ENCODE results near the gene RNF168. TPM values are rescaled to one million over a fixed set of nuclear protein-coding genes. Genes with fewer than 3 reads are reported as not detected.
"Not testable (repeated sequence)": the region's sequence is repeated elsewhere in the genome, so short reads cannot be mapped to it uniquely, and the experiment has no call there.

Gene RNF168
- total and polyA plus RNA-seq, 8 donors = 3.2 to 10.8 (median 6.5) TPM

- no peak within 1 kb of the TSS for H3K4me3 ChIP-seq
- 82 to 87% methylated on average over 10 of the region's 10 CpGs for WGBS, 2 donors
- no peak for FAIRE-seq
Measured at GRCh38 chr3:196514913-196515621, 11.5 kb upstream of the RNF168 start, which contains the start of gene SMCO1. Gene SMCO1, minus strand, starts transcription at chr3:196515346. Its CDS starts 137 bp downstream, at chr3:196515209.

GRCh38 chr3:196514350-196514716 lies 10.8 kb upstream of the RNF168 start:
- TF ChIP-seq CTCF (IDR thresholded peaks at IDR 0.05) = no peak
- Histone ChIP-seq H3K27ac (no peak overlapping the region), H3K36me3 (no peaks in the 10 kb centered on the region), H3K4me1 (no peaks in the 10 kb centered on the region), H3K27me3 (no peaks in the 10 kb centered on the region), H3K4me3 (no peak overlapping the region), H3K9me3 (no peaks in the 10 kb centered on the region)
- DNase-seq (no peak), ATAC-seq (no peak), FAIRE-seq (no peak)
- 93 to 98% methylated on average over 1 of the region's 1 CpG for WGBS, 2 donors
- intact Hi-C loops (cut with DNase I) = no loop called here

More at GRCh38 chr3:196514913-196515621, 11.5 kb upstream of the RNF168 start, which contains the start of gene SMCO1:
- ATAC-seq = no peak
- intact Hi-C loops (cut with DNase I) = no loop called here
- no peaks in the 10 kb centered on the region for H3K27me3 ChIP-seq
- no peak for TF ChIP-seq CTCF (IDR thresholded peaks at IDR 0.05)
- H3K9me3 ChIP-seq = no peaks in the 10 kb centered on the region
- no peaks in the 10 kb centered on the region for H3K36me3 ChIP-seq
- DNase-seq = no peak
- no peaks in the 10 kb centered on the region for H3K4me1 ChIP-seq
- H3K27ac ChIP-seq = no peak within 1 kb of the TSS

- Histone ChIP-seq H3K9me3 (no peaks in the 10 kb centered on the region), H3K27ac (no peak overlapping the region), H3K4me1 (no peaks in the 10 kb centered on the region), H3K4me3 (no peak overlapping the region), H3K36me3 (no peaks in the 10 kb centered on the region), H3K27me3 (no peaks in the 10 kb centered on the region)
- intact Hi-C loops (cut with DNase I) = no loop called here
- FAIRE-seq = no peak
- DNase-seq = no peak
- 71 to 83% methylated on average over 8 of the region's 8 CpGs for WGBS, 2 donors
- no peak for TF ChIP-seq CTCF (IDR thresholded peaks at IDR 0.05)
- ATAC-seq = no peak
Measured at GRCh38 chr3:196513697-196514349, 10.3 kb upstream of the RNF168 start.

GRCh38 chr3:196511646-196512425 lies 8.3 kb upstream of the RNF168 start:
- intact Hi-C loops (cut with DNase I); H3K36me3 ChIP-seq; H3K4me1 ChIP-seq; ATAC-seq; H3K4me3 ChIP-seq; H3K27ac ChIP-seq; FAIRE-seq; DNase-seq; H3K27me3 ChIP-seq; H3K9me3 ChIP-seq: not testable (repeated sequence)
- WGBS, 2 donors = 91 to 96% methylated on average over 13 to 14 of the region's 15 CpGs

- intact Hi-C loops (cut with DNase I); H3K36me3 ChIP-seq; ATAC-seq; H3K4me3 ChIP-seq; DNase-seq; H3K9me3 ChIP-seq; H3K27ac ChIP-seq; FAIRE-seq; H3K4me1 ChIP-seq; H3K27me3 ChIP-seq: not testable (repeated sequence)
- 97 to 100% methylated on average over 1 of the region's 1 CpG for WGBS, 2 donors
Measured at GRCh38 chr3:196511108-196511507, 7.5 kb upstream of the RNF168 start.

Data from pancreas (tissue), 10 donors.